Prostate gland (tissue), 2 donors: Measurements from ENCODE around the gene NSUN6.

Experiments used
- CTCF ChIP-seq, 4 experiments: fragments of 200-600 bp in 2 of 4; fragments of 450-650 bp in 2 of 4; sonication (generic) in 2 of 4; IDR thresholded peaks; 1 replicate in 3 of 4; 2 replicates in 1 of 4; pipeline ENCODE4 v1.5.1; 2016 to 2019; ENCODE audit warnings: antibody characterized with exemption in 4 of 4, mild to moderate bottlenecking in 2 of 4, moderate library complexity in 2 of 4
- POLR2A ChIP-seq: fragments of 450-650 bp; IDR thresholded peaks from one replicate; pipeline ENCODE4 v1.6.1; 2016; ENCODE audit warnings: antibody characterized with exemption, mild to moderate bottlenecking
- POLR2AphosphoS5 ChIP-seq: sonication (generic); formaldehyde crosslinking; IDR thresholded peaks from one replicate; pipeline ENCODE4 v1.6.1; 2017; ENCODE audit warnings: antibody characterized with exemption

- TF ChIP-seq CTCF (IDR thresholded peaks at IDR 0.05) (no peak), POLR2AphosphoS5 (no peak), POLR2A (no peak)
Observed at GRCh38 chr10:18616337-18616736, 35.0 kb downstream of the NSUN6 start.
